Measurements from ENCODE around the gene TCF4.

TCF4 gene

DNA sequence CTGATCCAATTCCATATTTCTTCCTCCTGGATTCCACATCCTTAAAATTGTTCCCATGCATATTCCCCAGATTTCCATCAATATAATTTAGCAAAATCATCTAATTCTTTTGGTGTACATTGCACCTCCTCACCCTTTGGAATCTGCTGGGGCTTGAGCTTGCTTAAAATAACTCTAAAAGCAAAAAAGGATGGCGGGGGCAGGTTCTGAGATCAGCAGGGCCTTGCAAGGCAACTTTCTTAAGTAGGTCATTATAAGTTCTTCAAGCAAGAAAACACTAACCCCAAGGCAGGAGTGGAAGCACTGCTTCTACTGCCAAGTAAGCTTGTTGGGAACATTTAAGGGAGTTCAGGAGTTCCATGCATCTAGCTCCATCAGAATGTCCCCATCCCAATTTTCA, 374.4 kb downstream of the TCF4 start:
- DNase-seq (ENCODE audit: low read depth), result no peak
- H3K4me3 ChIP-seq (ENCODE audit: low read depth, low read length), result no peak overlapping the region
- no peak for TF ChIP-seq CTCF (IDR thresholded peaks at IDR 0.05; ENCODE audit: low read depth, low read length, missing control alignments)

GRCh38 chr18:55206927-55207326, 381.1 kb downstream of the TCF4 start:
- H3K4me3 ChIP-seq (ENCODE audit: low read depth, low read length), result no peak overlapping the region
- no peak for DNase-seq (ENCODE audit: low read depth)
- no peak for TF ChIP-seq CTCF (IDR thresholded peaks at IDR 0.05; ENCODE audit: low read depth, low read length, missing control alignments)

- TF ChIP-seq CTCF (IDR thresholded peaks at IDR 0.05; ENCODE audit: low read depth, low read length, missing control alignments), result no peak
Measured at GRCh38 chr18:55202232-55202917, 385.6 kb downstream of the TCF4 start.

GRCh38 chr18:55199291-55199963, 388.6 kb downstream of the TCF4 start:
- no peak for TF ChIP-seq CTCF (IDR thresholded peaks at IDR 0.05; ENCODE audit: low read depth, low read length, missing control alignments)
- H3K4me3 ChIP-seq (ENCODE audit: low read depth, low read length), result no peak overlapping the region
- DNase-seq (ENCODE audit: low read depth), result no peak

More at GRCh38 chr18:55202232-55202917, 385.6 kb downstream of the TCF4 start:
- DNase-seq (ENCODE audit: low read depth), result no peak
- no peak overlapping the region for H3K4me3 ChIP-seq (ENCODE audit: low read depth, low read length)

DNA sequence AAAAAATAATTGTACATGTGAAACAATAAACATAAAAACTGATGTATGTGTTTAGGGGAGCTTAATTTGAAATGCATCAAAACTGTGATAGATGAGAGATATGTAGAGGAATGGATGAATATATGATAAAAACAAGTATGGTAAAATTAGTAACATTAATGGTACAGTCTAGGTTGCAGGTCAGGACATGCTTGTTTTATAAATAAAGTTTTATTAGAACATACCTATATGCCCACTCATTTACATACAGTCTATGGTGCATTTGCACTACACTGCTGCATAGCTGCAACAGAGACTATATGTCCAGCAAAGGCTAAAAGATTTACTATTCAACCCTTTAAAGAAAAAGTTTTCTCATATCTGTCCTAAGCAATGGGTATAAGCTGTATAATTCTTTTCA, 392.1 kb downstream of the TCF4 start:
- H3K4me3 ChIP-seq (ENCODE audit: low read depth, low read length), result no peak overlapping the region
- DNase-seq (ENCODE audit: low read depth), result no peak
- no peak for TF ChIP-seq CTCF (IDR thresholded peaks at IDR 0.05; ENCODE audit: low read depth, low read length, missing control alignments)

DNA sequence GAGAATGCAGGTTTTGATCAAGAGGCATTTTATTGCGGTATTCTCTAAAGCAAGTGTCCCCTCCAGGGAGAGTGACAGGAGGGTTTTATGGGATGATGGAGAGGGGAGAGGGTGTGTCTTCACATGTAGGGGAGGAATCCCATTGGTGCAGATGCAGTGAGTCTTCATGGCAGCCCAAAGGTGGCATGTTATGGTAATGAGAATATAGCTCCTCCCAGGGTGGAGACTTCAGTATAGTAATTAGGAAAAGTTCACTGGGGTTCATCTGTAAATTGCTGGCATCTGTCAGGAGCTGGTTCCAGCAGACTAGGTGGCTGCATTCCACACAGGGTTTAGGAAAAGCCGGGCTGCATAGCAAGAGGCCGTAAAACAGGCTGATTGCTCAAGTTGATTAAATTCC, 398.0 kb downstream of the TCF4 start:
- H3K4me3 ChIP-seq (ENCODE audit: low read depth, low read length), result no peak overlapping the region
- no peak for TF ChIP-seq CTCF (IDR thresholded peaks at IDR 0.05; ENCODE audit: low read depth, low read length, missing control alignments)
- DNase-seq (ENCODE audit: low read depth), result no peak

GRCh38 chr18:55186588-55186987, 401.4 kb downstream of the TCF4 start:
- no peak for DNase-seq (ENCODE audit: low read depth)
- H3K4me3 ChIP-seq (ENCODE audit: low read depth, low read length), result no peak overlapping the region
- TF ChIP-seq CTCF (IDR thresholded peaks at IDR 0.05; ENCODE audit: low read depth, low read length, missing control alignments), result no peak
